Panc1 (cell line): ENCODE measurements around the gene ATRAID. TPM values are rescaled to one million over a fixed set of nuclear protein-coding genes. Genes with fewer than 3 reads are reported as not detected.

Source experiments
- ATAC-seq: fragments of 200-7000 bp; cut with Tn5 transposase; 2 replicates; pipeline ENCODE4 v1.9.1; 2020; ENCODE audit warnings: mild to moderate bottlenecking, moderate library complexity
- BruUV-seq: library from RNA; stranded (reverse); fragments of 400-500 nt; replicated peaks from 2 replicates; lab custom pipeline; 2021; lab: Mats Ljungman, UMichigan
- CTCF ChIA-PET: fragments of 300-600 bp; sonication (Branson Sonifier 250); formaldehyde crosslinking; loops from one replicate; lab custom pipeline; 2022; ENCODE audit warnings: antibody characterized with exemption; lab: Charles Lee
- POLR2A ChIA-PET: fragments of 300-600 bp; sonication (Branson Sonifier 250); formaldehyde crosslinking; loops from one replicate; lab custom pipeline; 2022; ENCODE audit warnings: antibody characterized with exemption; lab: Charles Lee
- DNase-seq: peaks from one replicate; pipeline ENCODE4 v3.0.0-alpha.2; 2010; ENCODE audit warnings: low read depth, low spot score
- H3K27ac ChIP-seq: 2 replicates; pipeline ENCODE4 v1.5.1; 2011; ENCODE audit warnings: mild to moderate bottlenecking, low read length, inconsistent platforms
- H3K27me3 ChIP-seq: fragments of 200-500 bp; sonication (Bioruptor generic); 2 replicates; pipeline ENCODE4 v1.6.0; 2014; ENCODE audit warnings: low read length, inconsistent platforms; ENCODE audit not compliant: control insufficient read depth, insufficient read depth
- H3K36me3 ChIP-seq: fragments of 200-500 bp; sonication (Bioruptor generic); 2 replicates; pipeline ENCODE4 v1.5.1; 2014; ENCODE audit warnings: inconsistent platforms, mild to moderate bottlenecking, low read length, moderate library complexity; ENCODE audit not compliant: control insufficient read depth, insufficient read depth
- H3K4me1 ChIP-seq: 2 replicates; pipeline ENCODE4 v1.5.1; 2011; ENCODE audit warnings: inconsistent platforms, mild to moderate bottlenecking, low read length, moderate library complexity; ENCODE audit not compliant: control insufficient read depth, insufficient read depth
- H3K4me3 ChIP-seq, 2 experiments: 2 replicates each; pipeline ENCODE4 v1.5.1; 2011 to 2012; ENCODE audit warnings: low read depth in 2 of 2, low read length in 2 of 2, mild to moderate bottlenecking in 2 of 2, inconsistent platforms in 1 of 2, moderate library complexity in 1 of 2
- H3K9me3 ChIP-seq: fragments of 200-500 bp; sonication (Bioruptor generic); 2 replicates; pipeline ENCODE4 v1.5.1; 2014; ENCODE audit warnings: low read depth, mild to moderate bottlenecking, inconsistent platforms, low read length, moderate library complexity; ENCODE audit not compliant: control insufficient read depth, insufficient read depth
- POLR2AphosphoS5 ChIP-seq: IDR thresholded peaks from 2 replicates; pipeline ENCODE4 v1.6.1; 2012; ENCODE audit warnings: mild to moderate bottlenecking, low read depth, low read length, moderate library complexity
- SIN3A ChIP-seq: IDR thresholded peaks from 2 replicates; pipeline ENCODE4 v1.6.1; 2012; ENCODE audit warnings: low read depth, mild to moderate bottlenecking, low read length, moderate library complexity, borderline replicate concordance; ENCODE audit not compliant: insufficient read depth
- TCF7L2 ChIP-seq: IDR thresholded peaks from 2 replicates; pipeline ENCODE4 v1.6.1; 2011; ENCODE audit warnings: mild to moderate bottlenecking, low read depth, low read length, inconsistent platforms
- in situ Hi-C: cut with HindIII; loops from 2 replicates; pipeline ENCODE4 v1.10.0; 2016; ENCODE audit warnings: low sequenced_read_pairs, low pct_unique_long_range_greater_than_20kb
- intact Hi-C: fragments of 100-400 bp; cut with micrococcal nuclease; formaldehyde crosslinking; loops from one replicate; pipeline ENCODE4 v1.10.0; 2022; ENCODE audit not compliant: unreplicated experiment
- total RNA-seq: library from RNA; stranded (reverse); gene quantifications from one replicate; pipeline ENCODE4 v1.2.1, GENCODE V29; 2021; ENCODE audit not compliant: unreplicated experiment
- TF ChIP-seq, protein P1 (sequence below), 2 experiments: IDR thresholded peaks; 2 replicates each; pipeline ENCODE4 v1.6.1; 2011 to 2012; ENCODE audit warnings: low read depth in 2 of 2, control low read depth in 1 of 2, low read length in 1 of 2, mild to moderate bottlenecking in 1 of 2, moderate library complexity in 1 of 2; ENCODE audit not compliant: insufficient read depth in 1 of 2
- TF ChIP-seq, protein P2 (sequence below): fragments of 450-650 bp; IDR thresholded peaks from 2 replicates; pipeline ENCODE4 v1.5.1; 2017; ENCODE audit warnings: mild to moderate bottlenecking

The ATRAID gene
- total RNA-seq, 1 experiment from 2014 or later, result 111 TPM

- in situ Hi-C loops (no loop called here), intact Hi-C loops (no loop called here)
- peaks cover 29% of the 10 kb centered on the region for H3K36me3 ChIP-seq
- no peaks in the 10 kb centered on the region for H3K4me1 ChIP-seq
- no peak overlapping the region for H3K27ac ChIP-seq
- ChIA-PET POLR2A (no interaction called here), CTCF (no interaction called here)
- BruUV-seq, result no TSS peak
- ATAC-seq (no peak), DNase-seq (no peak)
- H3K27me3 ChIP-seq, result no peaks in the 10 kb centered on the region
- H3K4me3 ChIP-seq, result no peak overlapping the region
- TF ChIP-seq, protein P1, sequence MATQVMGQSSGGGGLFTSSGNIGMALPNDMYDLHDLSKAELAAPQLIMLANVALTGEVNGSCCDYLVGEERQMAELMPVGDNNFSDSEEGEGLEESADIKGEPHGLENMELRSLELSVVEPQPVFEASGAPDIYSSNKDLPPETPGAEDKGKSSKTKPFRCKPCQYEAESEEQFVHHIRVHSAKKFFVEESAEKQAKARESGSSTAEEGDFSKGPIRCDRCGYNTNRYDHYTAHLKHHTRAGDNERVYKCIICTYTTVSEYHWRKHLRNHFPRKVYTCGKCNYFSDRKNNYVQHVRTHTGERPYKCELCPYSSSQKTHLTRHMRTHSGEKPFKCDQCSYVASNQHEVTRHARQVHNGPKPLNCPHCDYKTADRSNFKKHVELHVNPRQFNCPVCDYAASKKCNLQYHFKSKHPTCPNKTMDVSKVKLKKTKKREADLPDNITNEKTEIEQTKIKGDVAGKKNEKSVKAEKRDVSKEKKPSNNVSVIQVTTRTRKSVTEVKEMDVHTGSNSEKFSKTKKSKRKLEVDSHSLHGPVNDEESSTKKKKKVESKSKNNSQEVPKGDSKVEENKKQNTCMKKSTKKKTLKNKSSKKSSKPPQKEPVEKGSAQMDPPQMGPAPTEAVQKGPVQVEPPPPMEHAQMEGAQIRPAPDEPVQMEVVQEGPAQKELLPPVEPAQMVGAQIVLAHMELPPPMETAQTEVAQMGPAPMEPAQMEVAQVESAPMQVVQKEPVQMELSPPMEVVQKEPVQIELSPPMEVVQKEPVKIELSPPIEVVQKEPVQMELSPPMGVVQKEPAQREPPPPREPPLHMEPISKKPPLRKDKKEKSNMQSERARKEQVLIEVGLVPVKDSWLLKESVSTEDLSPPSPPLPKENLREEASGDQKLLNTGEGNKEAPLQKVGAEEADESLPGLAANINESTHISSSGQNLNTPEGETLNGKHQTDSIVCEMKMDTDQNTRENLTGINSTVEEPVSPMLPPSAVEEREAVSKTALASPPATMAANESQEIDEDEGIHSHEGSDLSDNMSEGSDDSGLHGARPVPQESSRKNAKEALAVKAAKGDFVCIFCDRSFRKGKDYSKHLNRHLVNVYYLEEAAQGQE (IDR thresholded peaks at IDR 0.05; ENCODE audit: insufficient read depth in 1 of 2, low read depth in 2 of 2, low read length in 1 of 2), result no peak
- TF ChIP-seq POLR2AphosphoS5 (no peak), SIN3A (no peak), TCF7L2 (no peak)
- TF ChIP-seq, protein P2, sequence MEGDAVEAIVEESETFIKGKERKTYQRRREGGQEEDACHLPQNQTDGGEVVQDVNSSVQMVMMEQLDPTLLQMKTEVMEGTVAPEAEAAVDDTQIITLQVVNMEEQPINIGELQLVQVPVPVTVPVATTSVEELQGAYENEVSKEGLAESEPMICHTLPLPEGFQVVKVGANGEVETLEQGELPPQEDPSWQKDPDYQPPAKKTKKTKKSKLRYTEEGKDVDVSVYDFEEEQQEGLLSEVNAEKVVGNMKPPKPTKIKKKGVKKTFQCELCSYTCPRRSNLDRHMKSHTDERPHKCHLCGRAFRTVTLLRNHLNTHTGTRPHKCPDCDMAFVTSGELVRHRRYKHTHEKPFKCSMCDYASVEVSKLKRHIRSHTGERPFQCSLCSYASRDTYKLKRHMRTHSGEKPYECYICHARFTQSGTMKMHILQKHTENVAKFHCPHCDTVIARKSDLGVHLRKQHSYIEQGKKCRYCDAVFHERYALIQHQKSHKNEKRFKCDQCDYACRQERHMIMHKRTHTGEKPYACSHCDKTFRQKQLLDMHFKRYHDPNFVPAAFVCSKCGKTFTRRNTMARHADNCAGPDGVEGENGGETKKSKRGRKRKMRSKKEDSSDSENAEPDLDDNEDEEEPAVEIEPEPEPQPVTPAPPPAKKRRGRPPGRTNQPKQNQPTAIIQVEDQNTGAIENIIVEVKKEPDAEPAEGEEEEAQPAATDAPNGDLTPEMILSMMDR, result no peak
- no peaks in the 10 kb centered on the region for H3K9me3 ChIP-seq
These were observed 15.7 kb downstream of the ATRAID start for GRCh38 chr2:27227501-27227900.

- intact Hi-C loops, result no loop called here
- no peak overlapping the region for H3K4me3 ChIP-seq
- TF ChIP-seq TCF7L2 (no peak), SIN3A (no peak), POLR2AphosphoS5 (no peak)
- TF ChIP-seq, protein P2, result no peak
- TF ChIP-seq, protein P1 (IDR thresholded peaks at IDR 0.05; ENCODE audit: insufficient read depth in 1 of 2, low read depth in 2 of 2, low read length in 1 of 2), result no peak
- DNase-seq, result no peak
- H3K4me1 ChIP-seq, result no peaks in the 10 kb centered on the region
- H3K27me3 ChIP-seq, result no peaks in the 10 kb centered on the region
- POLR2A ChIA-PET, result no interaction called here
- no peak for ATAC-seq
- H3K27ac ChIP-seq, result no peak overlapping the region
- BruUV-seq, result no TSS peak
- in situ Hi-C loops, result no loop called here
- CTCF ChIA-PET, result no interaction called here
- H3K36me3 ChIP-seq, result peaks cover 47% of the 10 kb centered on the region
- H3K9me3 ChIP-seq, result no peaks in the 10 kb centered on the region
These were observed 20.1 kb downstream of the ATRAID start for GRCh38 chr2:27231921-27232320.
